ENCODE data around the gene BATF3.

The BATF3 gene

GRCh38 chr1:212677136-212677535 is 22.5 kb downstream of the BATF3 start:
- DNase-seq (ENCODE audit: low read depth) = no peak
- TF ChIP-seq CTCF (IDR thresholded peaks at IDR 0.05; ENCODE audit: control insufficient read depth, extremely low read depth, insufficient read depth) = no peak
- no peak overlapping the region for H3K4me3 ChIP-seq (ENCODE audit: low read depth, low read length)

GRCh38 chr1:212675675-212676074 is 24.0 kb downstream of the BATF3 start:
- H3K4me3 ChIP-seq (ENCODE audit: low read depth, low read length) = no peak overlapping the region
- no peak for TF ChIP-seq CTCF (IDR thresholded peaks at IDR 0.05; ENCODE audit: control insufficient read depth, extremely low read depth, insufficient read depth)
- no peak for DNase-seq (ENCODE audit: low read depth)

- no peak for DNase-seq (ENCODE audit: low read depth)
- no peak overlapping the region for H3K4me3 ChIP-seq (ENCODE audit: low read depth, low read length)
- TF ChIP-seq CTCF (IDR thresholded peaks at IDR 0.05; ENCODE audit: control insufficient read depth, extremely low read depth, insufficient read depth) = no peak
Measured at GRCh38 chr1:212674872-212675271, 24.8 kb downstream of the BATF3 start.

- no peak for DNase-seq (ENCODE audit: low read depth)
- no peak for TF ChIP-seq CTCF (IDR thresholded peaks at IDR 0.05; ENCODE audit: control insufficient read depth, extremely low read depth, insufficient read depth)
- no peak overlapping the region for H3K4me3 ChIP-seq (ENCODE audit: low read depth, low read length)
Measured at GRCh38 chr1:212671342-212672031, 28.2 kb downstream of the BATF3 start.

- H3K4me3 ChIP-seq (ENCODE audit: low read depth, low read length) = no peak overlapping the region
- DNase-seq (ENCODE audit: low read depth) = no peak
- no peak for TF ChIP-seq CTCF (IDR thresholded peaks at IDR 0.05; ENCODE audit: control insufficient read depth, extremely low read depth, insufficient read depth)
Measured at GRCh38 chr1:212670882-212671281, 28.8 kb downstream of the BATF3 start.

- TF ChIP-seq CTCF (IDR thresholded peaks at IDR 0.05; ENCODE audit: control insufficient read depth, extremely low read depth, insufficient read depth) = no peak
- no peak overlapping the region for H3K4me3 ChIP-seq (ENCODE audit: low read depth, low read length)
- DNase-seq (ENCODE audit: low read depth) = no peak
Measured at GRCh38 chr1:212670301-212670700, 29.3 kb downstream of the BATF3 start.

- H3K4me3 ChIP-seq (ENCODE audit: low read depth, low read length) = no peak overlapping the region
- no peak for DNase-seq (ENCODE audit: low read depth)
- TF ChIP-seq CTCF (IDR thresholded peaks at IDR 0.05; ENCODE audit: control insufficient read depth, extremely low read depth, insufficient read depth) = no peak
Measured at GRCh38 chr1:212669600-212669999, 30.0 kb downstream of the BATF3 start.

All from LNCaP clone FGC (cell line).